GM18907 (cell line): ENCODE results near the gene SEC63.

Experiments
- ATAC-seq: cut with Tn5 transposase; IDR thresholded peaks from one replicate; pipeline ENCODE4 v1.9.1; 2021; ENCODE audit warnings: mild to moderate bottlenecking, moderate library complexity; ENCODE audit not compliant: unreplicated experiment

The SEC63 gene

DNA sequence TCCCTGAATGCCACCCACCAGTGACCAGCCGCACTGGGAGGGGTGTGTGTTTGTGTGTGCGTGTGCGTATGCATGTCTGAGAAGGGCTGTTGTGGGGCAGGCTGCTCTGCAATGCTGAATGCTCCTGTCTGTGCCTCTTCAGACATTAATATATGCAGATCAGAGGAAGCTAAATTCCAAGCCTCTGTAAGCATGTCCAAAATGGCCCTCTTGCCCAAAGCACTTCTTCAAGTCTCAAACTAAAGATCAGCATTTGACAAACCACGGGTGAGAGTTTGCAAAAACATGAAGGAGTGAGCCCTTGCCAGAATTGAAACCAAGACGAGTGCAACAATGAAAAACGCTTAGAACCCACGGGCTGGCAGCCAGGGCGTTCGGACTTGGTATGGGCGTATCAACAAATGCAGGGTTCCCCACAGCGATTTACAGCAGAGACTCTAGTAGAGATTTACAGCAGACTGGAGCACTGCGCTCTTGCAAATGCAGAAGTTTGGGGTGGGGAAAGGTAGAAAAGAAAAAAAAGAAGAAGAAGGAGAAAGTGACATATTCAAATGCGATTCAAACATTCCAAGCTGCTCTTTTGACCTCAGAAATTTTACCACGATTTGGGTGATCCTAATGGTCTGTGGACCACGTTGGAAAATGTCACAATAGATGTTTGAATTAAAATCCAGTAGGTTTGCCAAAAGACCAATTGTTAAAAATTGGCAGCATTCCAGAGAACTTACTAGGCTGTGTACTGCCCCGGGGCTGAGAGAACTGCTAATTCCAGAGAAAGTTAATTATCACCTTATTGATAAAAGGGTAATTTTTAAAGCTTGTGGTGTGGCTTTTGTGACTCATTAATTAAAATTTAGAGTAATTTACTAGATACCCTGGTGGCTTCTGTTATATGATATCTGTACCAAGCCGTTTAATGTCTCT is 137.4 kb downstream of the SEC63 start:
- no peak for ATAC-seq

DNA sequence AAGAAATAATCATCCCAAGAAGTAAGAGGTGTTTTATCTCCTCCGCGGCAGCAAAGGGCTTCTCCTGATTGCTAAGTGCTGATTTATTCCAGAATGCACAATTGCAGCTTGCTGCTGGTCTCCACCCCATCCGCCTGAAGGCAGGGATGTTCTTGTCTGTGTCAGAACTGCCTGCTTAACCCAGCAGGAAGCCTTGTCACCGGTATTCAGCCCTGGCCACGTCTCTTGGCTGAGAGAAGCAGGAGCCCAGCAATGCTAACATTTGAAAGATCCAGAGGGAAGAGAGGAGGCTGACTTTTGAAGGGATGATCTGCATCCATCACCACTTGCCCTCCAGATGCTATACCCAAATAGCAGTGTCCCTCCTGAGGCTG is 138.1 kb downstream of the SEC63 start:
- no peak for ATAC-seq

DNA sequence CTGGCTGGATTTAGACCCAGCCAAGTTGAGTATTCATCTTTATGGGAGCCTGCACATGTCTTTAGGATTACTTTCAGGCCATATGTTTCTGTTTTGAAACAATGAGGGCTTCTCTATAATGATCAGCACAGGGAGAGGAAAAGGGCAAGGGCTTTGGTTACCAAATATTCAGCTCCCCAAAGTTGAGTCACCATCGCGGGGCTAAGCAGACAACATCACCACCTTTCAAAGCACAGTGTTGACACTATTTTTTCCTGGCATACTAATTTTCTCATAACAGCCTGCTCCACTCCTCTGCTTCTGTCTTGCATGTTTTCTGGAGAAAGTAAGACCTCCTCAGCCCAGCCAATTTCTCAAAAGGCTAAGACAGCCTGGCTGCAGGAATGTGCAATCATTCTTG is 138.8 kb downstream of the SEC63 start:
- no peak for ATAC-seq

DNA sequence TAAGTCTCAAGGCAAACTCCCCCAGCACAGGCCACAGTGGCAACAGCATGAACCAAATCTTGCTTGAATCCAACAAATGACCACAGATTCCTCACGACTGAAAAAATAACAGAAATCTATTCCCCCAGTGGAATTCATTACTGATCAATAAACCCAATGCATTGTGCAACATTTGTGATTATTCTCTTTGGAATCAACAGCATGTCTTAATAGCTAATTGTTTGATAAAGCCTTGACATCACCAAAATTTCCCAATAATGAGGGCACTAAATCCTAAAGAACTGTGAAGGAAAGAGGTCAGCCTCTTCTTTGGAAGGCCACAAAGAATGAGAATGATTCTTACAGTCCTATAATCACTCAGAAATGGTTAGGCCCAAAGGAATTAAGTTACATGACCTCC is 139.7 kb downstream of the SEC63 start:
- ATAC-seq = no peak

DNA sequence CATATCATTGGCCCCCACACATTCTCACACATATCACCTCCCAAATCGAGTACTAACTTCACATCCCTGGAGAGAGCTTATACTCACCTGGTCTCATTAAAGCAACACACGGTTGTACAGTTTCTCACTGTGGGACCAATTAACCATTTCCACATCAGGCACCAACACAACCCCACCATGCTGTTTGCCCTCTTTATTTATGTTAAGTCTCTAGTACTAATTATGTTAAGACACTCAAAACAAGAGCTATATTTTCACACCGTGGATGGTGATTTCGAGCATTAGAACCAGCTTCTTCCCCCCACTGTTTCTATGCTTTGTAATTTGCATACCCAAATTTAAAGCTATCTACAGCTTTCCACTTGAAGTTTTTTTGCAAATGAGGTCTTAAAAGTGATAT is 140.2 kb downstream of the SEC63 start:
- no peak for ATAC-seq
